HFF-Myc (cell line): ENCODE results near the gene LNP1.
"Not testable (repeated sequence)": the region's sequence is repeated elsewhere in the genome, so short reads cannot be mapped to it uniquely, and the experiment has no call there.

Source experiments
- DNase-seq: peaks from one replicate; pipeline ENCODE4 v3.0.0-alpha.2; 2011; ENCODE audit warnings: low read depth; ENCODE audit errors: extremely low read depth
- H3K4me3 ChIP-seq: replicated peaks from 2 replicates; pipeline ENCODE4 v1.5.1; 2011; ENCODE audit warnings: low read depth, mild to moderate bottlenecking, control low read depth, low read length
- TF ChIP-seq, protein P1 (sequence below): IDR thresholded peaks from 2 replicates; pipeline ENCODE4 v1.5.1; 2012; ENCODE audit warnings: mild to moderate bottlenecking, low read depth, low read length, control low read depth; ENCODE audit errors: missing control alignments

The LNP1 gene, protein sequence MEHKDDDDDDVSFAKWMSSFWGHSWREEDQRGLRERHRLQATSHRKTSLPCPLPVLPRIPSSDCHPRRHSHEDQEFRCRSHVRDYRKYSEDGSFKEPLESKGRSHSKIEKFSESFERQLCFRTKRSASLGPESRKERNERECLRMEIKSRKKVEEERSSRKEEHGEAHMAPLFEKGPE

DNA sequence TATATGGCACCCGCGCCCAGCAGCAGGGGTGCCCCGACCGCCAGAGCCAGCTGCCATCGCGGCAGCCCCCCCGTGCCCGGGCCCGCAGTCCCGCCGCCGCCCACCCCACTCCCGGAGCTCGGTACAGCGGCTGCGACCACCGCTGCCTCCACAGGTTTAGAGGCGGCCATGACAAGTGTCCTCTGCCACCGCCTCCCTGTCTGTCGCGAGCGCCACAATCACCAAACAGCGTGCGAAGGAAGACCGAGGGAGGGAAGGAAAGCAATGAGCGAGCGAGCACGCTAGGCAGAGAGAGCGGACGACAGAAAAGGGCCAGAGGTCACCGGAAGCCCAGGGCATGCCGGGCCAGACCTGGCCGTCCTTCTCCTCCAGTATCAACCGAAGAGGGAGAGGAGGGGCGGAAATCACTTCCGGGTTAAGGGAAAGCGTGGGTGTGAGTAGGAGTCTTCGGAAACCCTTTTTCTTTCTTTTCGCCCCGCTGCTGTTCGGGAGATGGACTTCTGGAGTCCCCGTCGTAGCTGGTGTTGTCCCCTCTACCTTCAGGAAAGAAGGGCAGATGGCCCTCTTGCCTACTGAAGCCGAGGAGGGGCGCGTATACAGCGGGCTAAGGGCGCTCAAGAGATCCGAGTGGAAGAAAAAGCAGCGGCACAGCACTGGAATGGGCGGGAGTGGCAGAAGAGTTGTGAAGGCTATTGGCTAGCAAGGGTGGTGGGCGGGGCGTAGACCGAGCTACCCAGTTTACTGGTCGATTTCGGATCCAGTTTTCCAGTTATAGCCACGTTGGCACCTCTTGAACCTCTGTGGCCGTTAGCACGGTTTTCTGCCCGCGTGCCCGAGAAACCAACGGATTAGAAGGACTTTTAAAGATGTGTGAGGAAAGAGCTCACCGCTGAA lies at the start of gene LNP1, which contains the start of gene TOMM70:
Gene LNP1, plus strand, starts transcription at position 760 of the 894 bp plus-strand sequence. CDS start 28,191 bp downstream, outside the sequence.
Gene TOMM70, minus strand, starts transcription at position 310 of the 894 bp plus-strand sequence. Its CDS starts 140 bp downstream, at position 170.
- DNase-seq = peak; percentile 92
- TF ChIP-seq, protein P1, sequence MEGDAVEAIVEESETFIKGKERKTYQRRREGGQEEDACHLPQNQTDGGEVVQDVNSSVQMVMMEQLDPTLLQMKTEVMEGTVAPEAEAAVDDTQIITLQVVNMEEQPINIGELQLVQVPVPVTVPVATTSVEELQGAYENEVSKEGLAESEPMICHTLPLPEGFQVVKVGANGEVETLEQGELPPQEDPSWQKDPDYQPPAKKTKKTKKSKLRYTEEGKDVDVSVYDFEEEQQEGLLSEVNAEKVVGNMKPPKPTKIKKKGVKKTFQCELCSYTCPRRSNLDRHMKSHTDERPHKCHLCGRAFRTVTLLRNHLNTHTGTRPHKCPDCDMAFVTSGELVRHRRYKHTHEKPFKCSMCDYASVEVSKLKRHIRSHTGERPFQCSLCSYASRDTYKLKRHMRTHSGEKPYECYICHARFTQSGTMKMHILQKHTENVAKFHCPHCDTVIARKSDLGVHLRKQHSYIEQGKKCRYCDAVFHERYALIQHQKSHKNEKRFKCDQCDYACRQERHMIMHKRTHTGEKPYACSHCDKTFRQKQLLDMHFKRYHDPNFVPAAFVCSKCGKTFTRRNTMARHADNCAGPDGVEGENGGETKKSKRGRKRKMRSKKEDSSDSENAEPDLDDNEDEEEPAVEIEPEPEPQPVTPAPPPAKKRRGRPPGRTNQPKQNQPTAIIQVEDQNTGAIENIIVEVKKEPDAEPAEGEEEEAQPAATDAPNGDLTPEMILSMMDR = no peak
- peak within 1 kb of the TSS; percentile 94 for H3K4me3 ChIP-seq

DNA sequence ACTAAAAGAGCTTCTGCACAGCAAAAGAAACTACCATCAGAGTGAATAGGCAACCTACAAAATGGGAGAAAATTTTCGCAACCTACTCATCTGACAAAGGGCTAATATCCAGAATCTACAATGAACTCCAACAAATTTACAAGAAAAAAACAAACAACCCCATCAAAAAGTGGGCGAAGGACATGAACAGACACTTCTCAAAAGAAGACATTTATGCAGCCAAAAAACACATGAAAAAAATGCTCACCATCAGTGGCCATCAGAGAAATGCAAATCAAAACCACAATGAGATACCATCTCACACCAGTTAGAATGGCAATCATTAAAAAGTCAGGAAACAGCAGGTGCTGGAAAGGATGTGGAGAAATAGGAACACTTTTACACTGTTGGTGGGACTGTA lies 49.6 kb upstream of the LNP1 start:
- not testable (repeated sequence) for H3K4me3 ChIP-seq, DNase-seq

DNA sequence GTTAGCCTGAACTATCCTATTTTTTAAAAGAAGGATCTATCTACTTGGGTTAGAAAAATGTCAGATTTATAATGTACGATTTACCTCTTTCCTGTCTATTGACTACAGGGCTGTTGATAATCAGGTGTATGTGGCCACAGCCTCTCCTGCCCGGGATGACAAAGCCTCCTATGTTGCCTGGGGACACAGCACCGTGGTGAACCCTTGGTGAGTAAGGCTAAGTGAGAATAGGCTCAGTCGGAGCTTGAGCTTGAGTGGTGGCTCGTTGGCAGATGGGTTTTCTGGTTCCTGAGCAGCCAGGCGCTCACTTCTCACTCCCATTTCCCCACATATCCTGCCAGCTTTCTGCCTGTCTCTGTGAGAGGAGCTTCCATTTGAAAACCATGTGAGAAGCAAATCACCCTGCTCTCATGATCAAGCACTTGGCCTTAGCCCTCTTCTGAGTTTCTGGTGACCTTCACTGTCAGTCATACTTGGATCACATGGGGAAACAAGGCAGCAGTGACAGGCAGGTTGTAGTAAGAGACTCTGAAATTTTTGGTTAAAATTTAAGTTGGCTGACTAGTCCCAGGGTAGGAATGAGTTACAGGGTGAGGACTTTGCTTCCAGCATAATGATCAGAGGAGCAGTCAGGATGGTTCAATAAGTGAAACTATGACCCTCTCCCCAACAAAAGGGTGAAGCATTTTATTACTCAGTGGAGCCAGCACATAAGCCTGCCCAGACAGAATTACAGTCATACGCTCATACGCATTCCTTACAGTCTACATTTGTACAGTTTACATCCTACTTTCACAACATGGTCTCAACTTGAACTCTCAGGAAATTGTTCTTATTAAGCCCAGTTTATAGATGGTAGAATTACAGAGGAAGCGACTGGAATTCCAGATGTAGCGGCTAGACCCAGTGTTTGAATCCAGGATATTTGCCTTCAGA lies 48.8 kb upstream of the LNP1 start:
- TF ChIP-seq, protein P1 = no peak
- DNase-seq = no peak
- no peak overlapping the region for H3K4me3 ChIP-seq

DNA sequence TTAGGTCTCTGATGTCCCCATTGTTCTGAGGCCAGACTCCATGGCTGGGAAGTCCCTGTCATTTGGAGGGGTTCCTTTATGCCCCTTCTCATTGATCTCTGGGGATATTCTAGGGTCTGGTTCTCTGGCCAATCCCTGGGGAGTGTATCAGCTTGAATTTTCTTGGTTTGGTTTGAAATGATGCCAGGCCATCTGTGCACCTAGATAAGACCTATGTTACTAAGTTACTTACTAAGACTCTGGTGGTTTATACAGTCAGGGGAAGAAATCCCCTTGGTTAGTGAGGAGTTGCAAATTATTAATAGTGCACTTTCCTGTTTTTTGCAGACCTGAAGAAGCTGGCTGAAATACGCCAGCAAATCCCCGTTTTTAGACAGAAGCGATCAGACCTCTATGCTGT lies 46.5 kb upstream of the LNP1 start:
- no peak overlapping the region for H3K4me3 ChIP-seq
- TF ChIP-seq, protein P1 = no peak
- no peak for DNase-seq

DNA sequence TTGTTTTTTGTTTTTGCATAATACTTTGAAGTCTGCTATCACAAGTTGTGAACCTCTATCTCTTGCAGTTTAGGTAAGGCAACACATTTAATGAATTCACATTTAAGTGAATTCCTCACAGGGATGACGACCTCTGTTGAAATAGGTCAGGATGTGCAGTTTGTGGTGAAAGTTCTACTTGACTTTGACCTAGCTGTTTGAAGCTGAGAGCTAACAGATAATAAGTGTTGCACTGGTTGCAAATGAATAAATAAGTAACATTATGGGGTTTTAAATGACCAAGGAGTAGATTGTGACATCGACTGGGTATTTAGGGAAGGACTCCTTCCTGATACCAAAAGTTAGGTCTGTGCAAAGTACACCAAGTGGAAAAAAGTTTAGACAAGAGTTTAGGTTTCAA lies 42.9 kb upstream of the LNP1 start:
- TF ChIP-seq, protein P1 = no peak
- no peak for DNase-seq
- no peak overlapping the region for H3K4me3 ChIP-seq

DNA sequence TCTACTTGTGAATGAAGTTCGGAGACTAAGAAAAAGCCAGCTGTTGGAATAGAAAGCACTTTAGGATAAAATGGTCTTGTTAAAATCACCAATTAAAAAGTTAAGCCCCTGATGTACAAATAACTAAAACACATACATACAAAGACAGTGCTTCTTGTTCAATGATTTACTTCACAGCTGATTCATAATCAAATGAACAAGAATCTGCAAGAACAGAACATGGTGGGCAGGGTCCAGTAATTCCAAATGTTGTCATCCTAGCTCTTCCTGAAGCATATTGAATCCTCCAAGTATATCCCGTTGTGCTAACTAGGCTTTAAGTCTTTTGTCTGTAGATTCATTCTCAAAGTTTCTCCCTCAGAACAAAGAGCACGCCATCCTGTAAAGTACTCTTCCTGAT lies 42.3 kb upstream of the LNP1 start:
- TF ChIP-seq, protein P1 = no peak
- DNase-seq = no peak
- H3K4me3 ChIP-seq = no peak overlapping the region
